ENCODE data around the gene GRID1.
"Not testable (repeated sequence)": the region's sequence is repeated elsewhere in the genome, so short reads cannot be mapped to it uniquely, and the experiment has no call there.

Gene GRID1

DNA sequence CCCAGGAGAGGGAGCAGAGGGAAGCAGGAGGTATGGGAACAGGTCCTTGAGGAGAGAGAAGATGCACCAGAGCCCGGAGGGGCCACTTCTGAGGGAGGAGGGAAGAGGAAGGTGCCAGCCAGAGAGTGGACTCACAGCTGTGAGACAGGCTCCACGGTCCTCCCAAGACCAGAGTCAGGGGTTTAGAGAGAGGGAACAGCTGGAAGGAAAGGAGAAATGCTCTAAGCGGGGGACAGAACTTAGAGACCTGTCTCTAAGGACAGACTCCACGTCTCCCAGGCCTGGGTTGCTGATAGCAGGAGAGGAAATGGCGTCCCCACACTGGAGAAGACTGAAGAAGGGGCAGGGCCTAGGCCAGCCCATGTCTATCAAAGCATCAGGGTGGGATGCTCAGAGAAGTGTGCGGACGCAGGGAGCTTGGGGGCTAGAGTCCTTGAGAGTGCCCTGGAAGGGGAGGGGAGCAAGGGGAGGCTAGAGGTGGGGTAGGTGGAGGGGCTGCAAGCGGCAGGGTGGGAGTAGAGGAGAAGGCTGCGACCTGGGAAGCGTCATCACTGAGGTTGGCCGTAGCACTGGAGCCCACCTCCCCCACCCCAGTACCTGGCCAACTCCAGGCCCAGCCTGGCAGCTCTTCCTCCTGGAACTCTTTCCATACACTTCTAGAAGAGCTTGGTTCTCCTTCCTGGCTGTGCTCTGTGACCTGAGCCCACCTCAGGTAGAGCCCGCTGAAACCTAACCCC, 25.6 kb upstream of the GRID1 start:
- DNase-seq = no peak

- DNase-seq = no peak
Observed at GRCh38 chr10:86391236-86391840, 24.7 kb upstream of the GRID1 start.

DNA sequence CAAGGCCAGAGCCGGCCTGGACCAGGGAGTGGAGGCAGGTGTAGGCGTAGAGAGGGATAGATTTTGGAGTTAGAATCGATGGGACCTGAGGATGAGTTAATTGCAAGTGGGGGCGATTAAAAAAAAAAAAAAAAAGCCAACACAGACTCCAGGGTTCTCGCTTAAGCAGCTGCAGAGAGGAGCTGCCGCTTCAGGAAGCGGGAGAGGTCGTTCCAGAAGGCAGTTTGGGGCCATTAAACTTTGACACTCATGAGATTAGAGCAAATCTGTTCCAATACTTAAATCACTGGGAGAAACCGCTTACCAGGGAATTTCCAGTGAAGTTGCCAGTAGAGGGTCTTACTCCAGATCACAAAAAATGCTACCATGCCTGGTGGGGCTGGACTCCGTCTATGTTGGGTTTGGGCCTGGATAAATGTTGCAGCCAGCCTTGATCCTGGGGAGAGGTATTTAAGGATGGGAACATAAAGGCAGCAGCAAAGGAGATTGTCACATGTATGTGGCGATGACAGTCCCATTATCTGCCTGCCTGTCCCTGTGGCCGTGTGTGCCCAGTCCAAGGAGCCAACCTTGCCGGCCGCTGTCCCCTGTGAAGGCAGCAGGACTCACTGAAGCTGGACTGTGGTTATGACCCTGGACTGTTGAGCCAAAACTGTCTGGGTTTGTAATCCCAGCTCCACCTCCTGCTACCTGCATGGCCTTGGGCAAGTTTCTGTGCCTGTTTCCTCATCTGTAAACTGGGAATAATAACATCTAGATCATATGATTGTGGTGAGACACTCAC, 23.9 kb upstream of the GRID1 start:
- no peak for DNase-seq

DNA sequence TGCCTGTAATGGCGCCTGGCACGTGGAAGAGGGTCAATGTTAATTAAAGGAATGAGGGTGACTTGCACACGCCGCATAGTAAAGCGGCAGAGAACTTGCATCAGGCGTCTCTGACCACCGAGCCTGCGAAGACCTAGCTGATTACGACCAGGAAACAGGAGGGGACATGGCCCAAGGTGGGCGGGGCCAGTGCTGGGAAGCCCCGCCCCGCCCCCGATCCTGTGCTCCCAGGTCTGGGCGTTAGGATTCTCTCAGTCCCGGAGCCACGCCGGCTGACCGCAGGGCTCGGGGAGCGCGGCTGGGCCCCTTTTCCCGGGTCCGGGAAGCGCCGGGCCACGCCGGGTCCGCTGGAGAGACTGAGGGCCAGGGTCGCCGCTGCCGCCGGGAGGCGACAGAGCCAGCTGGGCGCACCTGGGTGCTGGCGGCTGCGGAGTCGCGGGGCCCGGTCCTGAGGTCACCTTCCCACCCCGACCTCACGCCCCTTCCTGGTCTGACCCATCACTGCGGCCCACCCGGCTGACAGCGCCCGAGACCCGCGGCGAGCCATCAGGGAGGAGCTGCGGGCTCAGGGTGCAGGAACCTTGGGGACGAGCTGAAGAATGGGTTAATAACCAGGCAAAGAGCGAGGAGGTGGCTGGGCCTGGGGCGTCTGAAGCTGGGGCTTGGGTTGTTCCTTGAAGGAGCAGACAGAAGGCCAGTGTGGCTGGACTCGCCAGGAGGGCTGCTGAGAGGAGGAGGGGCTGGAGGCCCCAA, 23.0 kb upstream of the GRID1 start:
- no peak for DNase-seq

- not testable (repeated sequence) for DNase-seq
Observed at GRCh38 chr10:86389109-86389440, 22.5 kb upstream of the GRID1 start.

DNA sequence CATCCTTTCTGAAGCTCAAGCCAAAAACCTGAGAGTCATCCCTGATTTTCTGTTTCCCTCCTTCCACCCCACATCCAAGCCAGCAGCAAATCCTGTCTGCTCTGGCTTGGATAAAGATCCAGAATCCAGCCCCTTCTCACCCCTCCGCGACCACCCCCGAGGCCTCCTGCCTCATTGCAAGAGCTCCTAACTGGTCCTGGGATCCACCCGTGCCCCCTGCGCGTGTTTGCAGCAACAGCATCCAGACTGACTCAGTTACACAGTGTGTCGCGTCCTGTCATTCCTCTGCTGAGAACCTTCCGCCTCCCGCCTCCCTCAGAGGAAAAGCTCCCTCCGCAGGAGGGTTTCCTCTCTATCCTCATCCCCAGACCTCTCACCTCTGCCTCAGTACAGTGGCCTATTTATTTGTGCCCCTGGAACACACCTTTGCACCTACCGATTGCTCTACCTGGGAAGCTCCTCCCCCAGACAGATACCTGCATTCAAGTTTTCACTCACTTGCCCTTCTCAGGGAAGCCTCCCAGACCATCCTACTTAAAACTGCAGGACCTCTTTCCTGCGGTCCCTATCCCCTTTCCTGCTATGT, 21.6 kb upstream of the GRID1 start:
- no peak for DNase-seq

- no peak for DNase-seq
Observed at GRCh38 chr10:86387178-86387794, 20.7 kb upstream of the GRID1 start.

- DNase-seq = no peak
Observed at GRCh38 chr10:86385806-86386205, 19.2 kb upstream of the GRID1 start.

GRCh38 chr10:86377797-86378146, 11.2 kb upstream of the GRID1 start:
- DNase-seq = no peak

DNA sequence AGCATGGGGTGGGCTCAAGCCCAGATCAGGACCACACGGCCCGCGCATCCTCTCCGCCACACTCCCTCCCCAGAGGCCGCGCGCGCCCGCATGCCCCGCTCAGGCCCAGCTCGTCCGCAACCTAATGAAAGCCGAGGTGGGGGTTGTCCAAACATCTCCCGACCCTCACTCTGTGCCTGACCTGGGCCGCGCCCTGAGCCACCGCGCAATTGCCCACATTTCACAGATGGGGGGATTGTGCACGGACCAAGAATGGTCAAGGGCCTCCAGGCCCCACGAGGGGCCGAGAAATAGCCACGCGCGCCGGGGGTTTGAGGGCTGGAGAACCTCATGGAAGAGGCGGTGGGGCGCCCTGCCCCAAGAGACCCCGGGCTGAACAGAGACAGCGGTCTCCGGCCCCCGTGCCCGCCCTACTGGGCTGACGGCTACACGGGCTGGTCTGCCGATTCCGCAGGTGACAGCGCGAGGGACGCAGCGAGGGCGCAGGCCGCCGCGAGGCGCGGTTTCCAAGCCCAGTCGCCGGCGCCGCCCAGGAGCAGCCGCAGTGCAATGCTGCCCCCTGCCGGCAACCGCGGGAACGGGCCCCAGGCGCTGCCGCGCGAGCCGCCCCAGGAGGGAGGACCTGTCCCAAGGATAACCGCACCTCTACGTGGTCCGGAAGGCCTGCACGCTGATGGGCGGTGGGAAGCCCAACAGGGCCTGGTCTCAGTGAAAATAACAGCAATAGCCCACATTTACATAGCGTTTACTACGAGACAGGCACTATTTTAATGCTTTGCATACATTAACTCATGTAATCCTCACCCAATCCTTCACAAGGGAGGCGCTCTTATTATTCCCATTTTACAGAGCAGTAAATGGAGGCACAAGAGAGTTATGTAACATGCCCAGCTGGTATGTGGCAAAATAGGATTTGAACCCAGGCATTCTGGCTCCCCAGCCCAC, 10.5 kb upstream of the GRID1 start:
- DNase-seq = peak; percentile 70

DNA sequence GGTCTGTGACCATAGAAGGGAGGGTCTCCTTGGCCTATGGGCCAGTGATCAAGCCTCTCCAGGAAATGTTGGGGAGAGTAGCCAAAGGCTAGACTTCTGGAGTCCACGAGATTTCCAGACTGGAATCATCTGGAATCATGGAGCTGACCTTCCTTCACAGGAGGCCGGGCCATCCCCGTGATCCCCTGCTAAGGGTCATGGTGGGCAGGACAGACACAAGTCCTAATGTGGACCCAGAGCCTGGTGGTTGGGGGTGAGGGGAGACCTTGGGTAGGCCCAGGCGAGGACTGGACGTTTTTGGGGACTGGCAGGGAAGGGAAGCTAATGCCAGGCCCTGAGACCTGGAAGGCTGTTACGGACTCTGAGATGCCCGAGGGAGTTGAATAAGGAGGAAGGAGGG, 9.8 kb upstream of the GRID1 start:
- DNase-seq = no peak

GRCh38 chr10:86375204-86375603, 8.6 kb upstream of the GRID1 start:
- no peak for DNase-seq

DNA sequence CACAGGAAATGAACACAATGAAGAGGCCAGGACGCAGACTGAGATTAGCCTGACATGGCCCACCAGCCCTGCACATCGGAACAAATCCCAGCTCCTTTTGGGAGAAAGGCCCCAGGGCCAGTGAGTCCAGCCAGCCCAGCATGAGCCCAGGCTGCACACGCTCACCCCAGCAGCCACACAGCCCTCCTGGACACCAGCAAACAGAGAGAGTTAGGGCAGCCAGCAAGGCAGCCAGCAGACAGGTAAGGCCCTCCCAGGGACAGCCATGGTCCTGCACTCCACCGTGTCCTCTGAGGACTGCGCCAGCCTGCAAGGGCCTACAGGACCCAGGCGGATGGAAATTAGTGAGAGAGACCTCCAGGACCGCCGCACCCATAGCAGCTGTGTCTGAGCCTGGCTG, 8.1 kb upstream of the GRID1 start:
- DNase-seq = no peak

GRCh38 chr10:86373828-86374227, 7.2 kb upstream of the GRID1 start:
- no peak for DNase-seq

DNA sequence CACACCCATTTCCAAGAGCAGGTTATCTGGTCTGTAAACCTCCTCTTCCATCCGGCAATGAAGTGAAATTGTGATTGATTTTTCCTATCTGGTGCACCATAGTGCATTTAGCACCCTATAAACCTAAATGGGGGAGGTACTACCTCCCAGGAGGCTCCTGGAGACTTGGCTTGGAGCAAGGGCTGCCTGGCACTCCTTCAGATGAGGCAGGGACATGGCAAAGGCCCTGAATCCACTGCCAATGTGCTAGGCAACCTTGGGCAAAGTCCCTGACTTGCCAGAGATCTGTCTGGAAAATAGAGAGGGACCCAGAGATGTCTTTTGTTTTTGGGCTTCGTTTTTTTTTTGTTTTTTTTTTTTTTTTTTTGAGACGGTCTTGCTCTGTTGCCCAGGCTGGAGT, 6.7 kb upstream of the GRID1 start:
- DNase-seq = no peak

GRCh38 chr10:86372784-86373239, 6.2 kb upstream of the GRID1 start:
- DNase-seq = no peak

DNA sequence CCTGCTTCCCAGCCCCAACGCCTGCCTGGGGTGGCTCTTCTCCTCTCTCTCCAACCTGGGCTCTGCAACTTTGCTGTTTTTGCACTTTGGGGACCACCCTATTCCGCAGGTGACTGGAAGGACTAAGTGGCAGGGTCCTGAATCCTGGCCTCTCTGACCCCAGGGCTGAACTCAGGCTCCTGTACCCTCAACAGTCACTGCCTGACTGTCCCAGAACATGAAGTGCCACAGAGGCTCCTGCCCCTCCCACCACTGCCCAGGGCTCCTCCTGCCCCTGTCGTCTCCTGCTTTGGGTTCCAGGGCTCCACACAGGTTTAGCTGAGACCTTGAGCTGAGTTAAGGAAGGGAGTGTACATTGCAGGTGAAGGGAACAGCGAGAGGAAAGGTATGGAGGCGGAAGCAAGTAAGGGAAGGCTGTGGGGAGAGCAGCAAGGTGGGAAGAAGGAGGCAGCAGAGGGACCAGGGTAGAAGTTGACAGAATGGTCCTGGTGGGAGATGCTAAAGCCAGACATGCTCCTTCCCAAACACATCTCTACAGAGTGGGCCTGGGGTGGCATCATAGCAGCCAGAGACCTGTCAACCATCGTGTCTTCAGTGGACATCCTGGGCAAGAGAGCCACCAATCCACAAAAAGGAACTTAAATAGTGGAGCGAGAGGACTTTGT, 5.7 kb upstream of the GRID1 start:
- DNase-seq = no peak

GRCh38 chr10:86371691-86372090, 5.1 kb upstream of the GRID1 start:
- no peak for DNase-seq

- no peak for DNase-seq
Observed at GRCh38 chr10:86371116-86371515, 4.5 kb upstream of the GRID1 start.

- DNase-seq = no peak
Observed at GRCh38 chr10:86370006-86370585, 3.5 kb upstream of the GRID1 start.
